Suprapubic skin (tissue), 4 donors: ENCODE data around the gene GRID2. TPM values are rescaled to one million over a fixed set of nuclear protein-coding genes. Genes with fewer than 3 reads are reported as not detected.

Source experiments
- DNase-seq, 2 donors: peaks; one replicate each; pipeline ENCODE4 v3.0.0-alpha.2; 2019; ENCODE audit warnings: low spot score in 2 of 2
- H3K27ac ChIP-seq: fragments of 200-600 bp; sonication (generic); one replicate; pipeline ENCODE4 v1.5.1; 2019
- H3K27me3 ChIP-seq: fragments of 200-600 bp; sonication (generic); one replicate; pipeline ENCODE4 v1.5.1; 2019
- H3K36me3 ChIP-seq: fragments of 200-600 bp; sonication (generic); one replicate; pipeline ENCODE4 v1.5.1; 2019
- H3K4me1 ChIP-seq: fragments of 200-600 bp; sonication (generic); one replicate; pipeline ENCODE4 v1.5.1; 2019
- H3K4me3 ChIP-seq: fragments of 200-600 bp; sonication (generic); one replicate; pipeline ENCODE4 v1.5.1; 2019; ENCODE audit warnings: mild to moderate bottlenecking
- H3K9me3 ChIP-seq: fragments of 200-600 bp; sonication (generic); one replicate; pipeline ENCODE4 v1.5.1; 2019
- CTCF ChIP-seq, 2 donors: fragments of 200-600 bp in 1 of 2; fragments of 450-650 bp in 1 of 2; sonication (generic) in 1 of 2; IDR thresholded peaks; one replicate each; pipeline ENCODE4 v1.5.1; 2016 to 2019; ENCODE audit warnings: antibody characterized with exemption in 2 of 2, mild to moderate bottlenecking in 1 of 2, moderate library complexity in 1 of 2
- EP300 ChIP-seq: sonication (generic); formaldehyde crosslinking; IDR thresholded peaks from one replicate; pipeline ENCODE4 v1.6.1; 2017; ENCODE audit warnings: antibody characterized with exemption
- POLR2A ChIP-seq, 2 donors: fragments of 450-650 bp; IDR thresholded peaks; one replicate each; pipeline ENCODE4 v1.6.1; 2017; ENCODE audit warnings: antibody characterized with exemption in 2 of 2, mild to moderate bottlenecking in 2 of 2, moderate library complexity in 2 of 2
- POLR2AphosphoS5 ChIP-seq, 3 donors: sonication (generic); formaldehyde crosslinking; IDR thresholded peaks; one replicate each; pipeline ENCODE4 v1.6.1; 2017; ENCODE audit warnings: antibody characterized with exemption in 3 of 3
- WGBS: methylation state at CpG from one replicate; pipeline ENCODE4 v1.1.5; 2018; 5-methylcytosine and 5-hydroxymethylcytosine counted together
- total RNA-seq, 4 donors: library from RNA; depleted of rRNA; stranded (reverse); fragments of >200 nt; gene quantifications; one replicate each; pipeline ENCODE4 v1.1.0, GENCODE V29; 2016

The GRID2 gene
- total RNA-seq, 4 donors from 2014 or later: not detected

GRCh38 chr4:92516450-92516849 lies 212.7 kb downstream of the GRID2 start:
- Histone ChIP-seq H3K27ac (no peak overlapping the region), H3K36me3 (no peaks in the 10 kb centered on the region), H3K27me3 (no peaks in the 10 kb centered on the region), H3K9me3 (no peaks in the 10 kb centered on the region), H3K4me1 (no peaks in the 10 kb centered on the region), H3K4me3 (no peak overlapping the region)
- TF ChIP-seq EP300: no peak
- no peak for TF ChIP-seq POLR2AphosphoS5 (IDR thresholded peaks at IDR 0.05)
- no peak for TF ChIP-seq POLR2A (IDR thresholded peaks at IDR 0.05)
- no peak for TF ChIP-seq CTCF (IDR thresholded peaks at IDR 0.05)
- DNase-seq: no peak
- WGBS: 57% methylated on average over 6 of the region's 6 CpGs

- Histone ChIP-seq H3K4me3 (no peak overlapping the region), H3K27me3 (no peaks in the 10 kb centered on the region), H3K36me3 (no peaks in the 10 kb centered on the region), H3K4me1 (no peaks in the 10 kb centered on the region), H3K9me3 (no peaks in the 10 kb centered on the region), H3K27ac (no peak overlapping the region)
- WGBS: 94% methylated on average over 3 of the region's 3 CpGs
- no peak for DNase-seq
- no peak for TF ChIP-seq POLR2AphosphoS5 (IDR thresholded peaks at IDR 0.05)
- TF ChIP-seq POLR2A (IDR thresholded peaks at IDR 0.05): no peak
- no peak for TF ChIP-seq EP300
- TF ChIP-seq CTCF (IDR thresholded peaks at IDR 0.05): no peak
These were observed 216.0 kb downstream of the GRID2 start for GRCh38 chr4:92519727-92520126.

GRCh38 chr4:92520563-92520962 lies 216.8 kb downstream of the GRID2 start:
- TF ChIP-seq POLR2AphosphoS5 (IDR thresholded peaks at IDR 0.05): no peak
- no peak for TF ChIP-seq CTCF (IDR thresholded peaks at IDR 0.05)
- no peak for TF ChIP-seq POLR2A (IDR thresholded peaks at IDR 0.05)
- no peak for TF ChIP-seq EP300
- Histone ChIP-seq H3K9me3 (no peaks in the 10 kb centered on the region), H3K4me3 (no peak overlapping the region), H3K36me3 (no peaks in the 10 kb centered on the region), H3K4me1 (no peaks in the 10 kb centered on the region), H3K27me3 (no peaks in the 10 kb centered on the region), H3K27ac (no peak overlapping the region)
- DNase-seq: no peak
- 84% methylated on average over 2 of the region's 2 CpGs for WGBS

- no peak for TF ChIP-seq POLR2A (IDR thresholded peaks at IDR 0.05)
- no peak for TF ChIP-seq POLR2AphosphoS5 (IDR thresholded peaks at IDR 0.05)
- TF ChIP-seq CTCF (IDR thresholded peaks at IDR 0.05): no peak
- TF ChIP-seq EP300: no peak
- no peaks in the 10 kb centered on the region for H3K36me3 ChIP-seq
- WGBS: 79% methylated on average over 2 of the region's 2 CpGs
- no peak overlapping the region for H3K27ac ChIP-seq
- no peak overlapping the region for H3K4me3 ChIP-seq
- no peaks in the 10 kb centered on the region for H3K9me3 ChIP-seq
- H3K27me3 ChIP-seq: no peaks in the 10 kb centered on the region
- no peak for DNase-seq
- H3K4me1 ChIP-seq: no peaks in the 10 kb centered on the region
These were observed 218.2 kb downstream of the GRID2 start for GRCh38 chr4:92521941-92522340.

- Histone ChIP-seq H3K27ac (no peak overlapping the region), H3K4me1 (no peaks in the 10 kb centered on the region), H3K27me3 (no peaks in the 10 kb centered on the region), H3K36me3 (no peaks in the 10 kb centered on the region), H3K9me3 (no peaks in the 10 kb centered on the region), H3K4me3 (no peak overlapping the region)
- WGBS: 42% methylated on average over 3 of the region's 3 CpGs
- DNase-seq: no peak
- TF ChIP-seq POLR2AphosphoS5 (IDR thresholded peaks at IDR 0.05) (no peak), EP300 (no peak), CTCF (IDR thresholded peaks at IDR 0.05) (no peak), POLR2A (IDR thresholded peaks at IDR 0.05) (no peak)
These were observed 218.6 kb downstream of the GRID2 start for GRCh38 chr4:92522356-92522755.
